ENCODE measurements around the gene MICAL2. TPM values are rescaled to one million over a fixed set of nuclear protein-coding genes. Genes with fewer than 3 reads are reported as not detected.

MICAL2 gene
- total RNA-seq, 1 donor, result 156 TPM

GRCh38 chr11:12152321-12152720, 41.9 kb downstream of the MICAL2 start:
- peaks cover 44% of the 10 kb centered on the region for H3K4me1 ChIP-seq (ENCODE audit: insufficient read depth, low read length)
- peaks cover 9% of the 10 kb centered on the region for H4K20me1 ChIP-seq (ENCODE audit: insufficient read depth, low read length)

GRCh38 chr11:12154871-12155668, 44.7 kb downstream of the MICAL2 start:
- H3K79me2 ChIP-seq (ENCODE audit: insufficient read depth, low read length), result peaks cover 80% of the 10 kb centered on the region

More at GRCh38 chr11:12152321-12152720, 41.9 kb downstream of the MICAL2 start:
- DNase-seq (ENCODE audit: insufficient read length, low spot score, missing footprints), result no peak
- H3K79me2 ChIP-seq (ENCODE audit: insufficient read depth, low read length), result peaks cover 90% of the 10 kb centered on the region
- H3K27ac ChIP-seq (ENCODE audit: low read depth, low read length), result peak overlapping the region; percentile 7
- H3K4me3 ChIP-seq (ENCODE audit: insufficient read depth, low read length), result no peak overlapping the region
- H2AFZ ChIP-seq (ENCODE audit: low read length), result no peak overlapping the region
- no peaks in the 10 kb centered on the region for H3K27me3 ChIP-seq (ENCODE audit: insufficient read depth, low read length)
- no peak for TF ChIP-seq CTCF (IDR thresholded peaks at IDR 0.05; ENCODE audit: extremely low read depth, low read depth, low read length)
- no peak overlapping the region for H3K4me2 ChIP-seq (ENCODE audit: insufficient read depth, low read length)
- H3K9me3 ChIP-seq (ENCODE audit: low read depth, low read length), result no peaks in the 10 kb centered on the region
- H3K36me3 ChIP-seq (ENCODE audit: insufficient read depth, low read length), result peaks cover 65% of the 10 kb centered on the region

GRCh38 chr11:12155696-12156095, 45.3 kb downstream of the MICAL2 start:
- H3K27me3 ChIP-seq (ENCODE audit: insufficient read depth, low read length), result no peaks in the 10 kb centered on the region
- peak overlapping the region; percentile 97 for H3K27ac ChIP-seq (ENCODE audit: low read depth, low read length)
- H3K36me3 ChIP-seq (ENCODE audit: insufficient read depth, low read length), result peaks cover 65% of the 10 kb centered on the region
- H3K9me3 ChIP-seq (ENCODE audit: low read depth, low read length), result no peaks in the 10 kb centered on the region
- H3K4me1 ChIP-seq (ENCODE audit: insufficient read depth, low read length), result peaks cover 58% of the 10 kb centered on the region
- no peak overlapping the region for H3K4me2 ChIP-seq (ENCODE audit: insufficient read depth, low read length)
- H3K79me2 ChIP-seq (ENCODE audit: insufficient read depth, low read length), result peaks cover 79% of the 10 kb centered on the region
- no peak overlapping the region for H2AFZ ChIP-seq (ENCODE audit: low read length)
- DNase-seq (ENCODE audit: insufficient read length, low spot score, missing footprints), result no peak
- TF ChIP-seq CTCF (IDR thresholded peaks at IDR 0.05; ENCODE audit: extremely low read depth, low read depth, low read length), result no peak
- no peak overlapping the region for H3K4me3 ChIP-seq (ENCODE audit: insufficient read depth, low read length)
- H4K20me1 ChIP-seq (ENCODE audit: insufficient read depth, low read length), result no peaks in the 10 kb centered on the region

More at GRCh38 chr11:12154871-12155668, 44.7 kb downstream of the MICAL2 start:
- Histone ChIP-seq H2AFZ (ENCODE audit: low read length) (no peak overlapping the region), H3K36me3 (ENCODE audit: insufficient read depth, low read length) (peaks cover 65% of the 10 kb centered on the region), H4K20me1 (ENCODE audit: insufficient read depth, low read length) (peaks cover 4% of the 10 kb centered on the region), H3K4me2 (ENCODE audit: insufficient read depth, low read length) (no peak overlapping the region), H3K27me3 (ENCODE audit: insufficient read depth, low read length) (no peaks in the 10 kb centered on the region), H3K4me3 (ENCODE audit: insufficient read depth, low read length) (no peak overlapping the region), H3K27ac (ENCODE audit: low read depth, low read length) (peak overlapping the region; percentile 97), H3K4me1 (ENCODE audit: insufficient read depth, low read length) (peaks cover 55% of the 10 kb centered on the region), H3K9me3 (ENCODE audit: low read depth, low read length) (no peaks in the 10 kb centered on the region)
- TF ChIP-seq CTCF (IDR thresholded peaks at IDR 0.05; ENCODE audit: extremely low read depth, low read depth, low read length), result no peak
- DNase-seq (ENCODE audit: insufficient read length, low spot score, missing footprints), result no peak

- Histone ChIP-seq H3K27ac (ENCODE audit: low read depth, low read length) (peak overlapping the region; percentile 97), H3K4me1 (ENCODE audit: insufficient read depth, low read length) (peaks cover 60% of the 10 kb centered on the region), H3K27me3 (ENCODE audit: insufficient read depth, low read length) (no peaks in the 10 kb centered on the region), H3K9me3 (ENCODE audit: low read depth, low read length) (no peaks in the 10 kb centered on the region), H3K36me3 (ENCODE audit: insufficient read depth, low read length) (peaks cover 68% of the 10 kb centered on the region), H3K4me2 (ENCODE audit: insufficient read depth, low read length) (peak overlapping the region; percentile 28), H3K79me2 (ENCODE audit: insufficient read depth, low read length) (peaks cover 79% of the 10 kb centered on the region), H3K4me3 (ENCODE audit: insufficient read depth, low read length) (no peak overlapping the region), H2AFZ (ENCODE audit: low read length) (no peak overlapping the region), H4K20me1 (ENCODE audit: insufficient read depth, low read length) (no peaks in the 10 kb centered on the region)
- peak; percentile 45 for DNase-seq (ENCODE audit: insufficient read length, low spot score, missing footprints)
- TF ChIP-seq CTCF (IDR thresholded peaks at IDR 0.05; ENCODE audit: extremely low read depth, low read depth, low read length), result no peak
Measured at GRCh38 chr11:12156301-12157140, 46.1 kb downstream of the MICAL2 start.

Data from osteoblast (primary cell).